ENCODE measurements around the gene CPLX1. TPM values are rescaled to one million over a fixed set of nuclear protein-coding genes. Genes with fewer than 3 reads are reported as not detected.

The CPLX1 gene
- total RNA-seq, 1 donor from 2014 or later, result 0.64 TPM

GRCh38 chr4:865121-865465, 39.2 kb upstream of the CPLX1 start:
- Mint-ChIP-seq H3K36me3 (ENCODE audit: low read depth) (peaks cover 58% of the 10 kb centered on the region), H3K4me1 (ENCODE audit: low read depth) (no peaks in the 10 kb centered on the region), H3K27ac (no peak overlapping the region), H3K4me3 (ENCODE audit: low read depth) (no peak overlapping the region), H3K9me3 (peaks cover 3% of the 10 kb centered on the region), H3K27me3 (ENCODE audit: low read depth) (no peaks in the 10 kb centered on the region)
- DNase-seq (ENCODE audit: low spot score), result no peak
- intact Hi-C loops (cut with micrococcal nuclease), result no loop called here

GRCh38 chr4:864456-865120, 38.7 kb upstream of the CPLX1 start:
- Mint-ChIP-seq H3K9me3 (no peaks in the 10 kb centered on the region), H3K36me3 (ENCODE audit: low read depth) (peaks cover 58% of the 10 kb centered on the region), H3K4me1 (ENCODE audit: low read depth) (no peaks in the 10 kb centered on the region), H3K4me3 (ENCODE audit: low read depth) (no peak overlapping the region), H3K27ac (no peak overlapping the region), H3K27me3 (ENCODE audit: low read depth) (no peaks in the 10 kb centered on the region)
- intact Hi-C loops (cut with micrococcal nuclease), result no loop called here
- DNase-seq (ENCODE audit: low spot score), result no peak

GRCh38 chr4:860561-860960, 34.6 kb upstream of the CPLX1 start:
- peaks cover 11% of the 10 kb centered on the region for H3K9me3 Mint-ChIP-seq
- H3K27me3 Mint-ChIP-seq (ENCODE audit: low read depth), result no peaks in the 10 kb centered on the region
- intact Hi-C loops (cut with micrococcal nuclease), result no loop called here
- H3K4me3 Mint-ChIP-seq (ENCODE audit: low read depth), result no peak overlapping the region
- no peak overlapping the region for H3K27ac Mint-ChIP-seq
- no peaks in the 10 kb centered on the region for H3K4me1 Mint-ChIP-seq (ENCODE audit: low read depth)
- peaks cover 75% of the 10 kb centered on the region for H3K36me3 Mint-ChIP-seq (ENCODE audit: low read depth)
- no peak for DNase-seq (ENCODE audit: low spot score)

GRCh38 chr4:859496-859895, 33.6 kb upstream of the CPLX1 start:
- Mint-ChIP-seq H3K4me3 (ENCODE audit: low read depth) (no peak overlapping the region), H3K36me3 (ENCODE audit: low read depth) (peaks cover 81% of the 10 kb centered on the region), H3K27ac (no peak overlapping the region), H3K27me3 (ENCODE audit: low read depth) (no peaks in the 10 kb centered on the region), H3K4me1 (ENCODE audit: low read depth) (no peaks in the 10 kb centered on the region), H3K9me3 (peaks cover 11% of the 10 kb centered on the region)
- DNase-seq (ENCODE audit: low spot score), result no peak
- intact Hi-C loops (cut with micrococcal nuclease), result no loop called here

GRCh38 chr4:858831-859451, 33.0 kb upstream of the CPLX1 start:
- H3K27ac Mint-ChIP-seq, result no peak overlapping the region
- no peak for DNase-seq (ENCODE audit: low spot score)
- no peak overlapping the region for H3K4me3 Mint-ChIP-seq (ENCODE audit: low read depth)

GRCh38 chr4:858041-858481, 32.1 kb upstream of the CPLX1 start:
- H3K4me3 Mint-ChIP-seq (ENCODE audit: low read depth), result no peak overlapping the region
- no peaks in the 10 kb centered on the region for H3K27me3 Mint-ChIP-seq (ENCODE audit: low read depth)
- H3K27ac Mint-ChIP-seq, result no peak overlapping the region
- no peaks in the 10 kb centered on the region for H3K4me1 Mint-ChIP-seq (ENCODE audit: low read depth)
- H3K36me3 Mint-ChIP-seq (ENCODE audit: low read depth), result peaks cover 82% of the 10 kb centered on the region
- no peak for DNase-seq (ENCODE audit: low spot score)
- intact Hi-C loops (cut with micrococcal nuclease), result no loop called here
- H3K9me3 Mint-ChIP-seq, result peaks cover 11% of the 10 kb centered on the region

More at GRCh38 chr4:858831-859451, 33.0 kb upstream of the CPLX1 start:
- Mint-ChIP-seq H3K36me3 (ENCODE audit: low read depth) (peaks cover 81% of the 10 kb centered on the region), H3K27me3 (ENCODE audit: low read depth) (no peaks in the 10 kb centered on the region), H3K9me3 (peaks cover 11% of the 10 kb centered on the region), H3K4me1 (ENCODE audit: low read depth) (no peaks in the 10 kb centered on the region)
- intact Hi-C loops (cut with micrococcal nuclease), result no loop called here

- intact Hi-C loops (cut with micrococcal nuclease), result no loop called here
- peaks cover 83% of the 10 kb centered on the region for H3K36me3 Mint-ChIP-seq (ENCODE audit: low read depth)
- H3K27ac Mint-ChIP-seq, result no peak overlapping the region
- H3K4me1 Mint-ChIP-seq (ENCODE audit: low read depth), result no peaks in the 10 kb centered on the region
- DNase-seq (ENCODE audit: low spot score), result no peak
- H3K27me3 Mint-ChIP-seq (ENCODE audit: low read depth), result no peaks in the 10 kb centered on the region
- no peak overlapping the region for H3K4me3 Mint-ChIP-seq (ENCODE audit: low read depth)
- peaks cover 11% of the 10 kb centered on the region for H3K9me3 Mint-ChIP-seq
Measured at GRCh38 chr4:857461-857860, 31.5 kb upstream of the CPLX1 start.

- Mint-ChIP-seq H3K4me3 (ENCODE audit: low read depth) (no peak overlapping the region), H3K36me3 (ENCODE audit: low read depth) (peaks cover 75% of the 10 kb centered on the region), H3K27ac (no peak overlapping the region), H3K27me3 (ENCODE audit: low read depth) (no peaks in the 10 kb centered on the region), H3K4me1 (ENCODE audit: low read depth) (no peaks in the 10 kb centered on the region), H3K9me3 (peaks cover 11% of the 10 kb centered on the region)
- no peak for DNase-seq (ENCODE audit: low spot score)
- intact Hi-C loops (cut with micrococcal nuclease), result no loop called here
Measured at GRCh38 chr4:856225-856901, 30.4 kb upstream of the CPLX1 start.

- Mint-ChIP-seq H3K36me3 (ENCODE audit: low read depth) (peaks cover 78% of the 10 kb centered on the region), H3K27ac (no peak overlapping the region), H3K4me3 (ENCODE audit: low read depth) (no peak overlapping the region), H3K27me3 (ENCODE audit: low read depth) (no peaks in the 10 kb centered on the region), H3K4me1 (ENCODE audit: low read depth) (no peaks in the 10 kb centered on the region), H3K9me3 (peaks cover 11% of the 10 kb centered on the region)
- intact Hi-C loops (cut with micrococcal nuclease), result no loop called here
- no peak for DNase-seq (ENCODE audit: low spot score)
Measured at GRCh38 chr4:855880-856224, 29.9 kb upstream of the CPLX1 start.

- H3K4me3 Mint-ChIP-seq (ENCODE audit: low read depth), result no peak overlapping the region
- no peaks in the 10 kb centered on the region for H3K27me3 Mint-ChIP-seq (ENCODE audit: low read depth)
- H3K9me3 Mint-ChIP-seq, result peaks cover 11% of the 10 kb centered on the region
- H3K4me1 Mint-ChIP-seq (ENCODE audit: low read depth), result no peaks in the 10 kb centered on the region
- intact Hi-C loops (cut with micrococcal nuclease), result no loop called here
- H3K27ac Mint-ChIP-seq, result no peak overlapping the region
- peaks cover 68% of the 10 kb centered on the region for H3K36me3 Mint-ChIP-seq (ENCODE audit: low read depth)
- DNase-seq (ENCODE audit: low spot score), result no peak
Measured at GRCh38 chr4:854356-854755, 28.4 kb upstream of the CPLX1 start.

GRCh38 chr4:853416-853781, 27.5 kb upstream of the CPLX1 start:
- peaks cover 11% of the 10 kb centered on the region for H3K9me3 Mint-ChIP-seq
- H3K4me3 Mint-ChIP-seq (ENCODE audit: low read depth), result no peak overlapping the region
- intact Hi-C loops (cut with micrococcal nuclease), result no loop called here
- peaks cover 67% of the 10 kb centered on the region for H3K36me3 Mint-ChIP-seq (ENCODE audit: low read depth)
- H3K27me3 Mint-ChIP-seq (ENCODE audit: low read depth), result no peaks in the 10 kb centered on the region
- no peak overlapping the region for H3K27ac Mint-ChIP-seq
- no peak for DNase-seq (ENCODE audit: low spot score)
- no peaks in the 10 kb centered on the region for H3K4me1 Mint-ChIP-seq (ENCODE audit: low read depth)

- Mint-ChIP-seq H3K27me3 (ENCODE audit: low read depth) (no peaks in the 10 kb centered on the region), H3K9me3 (peaks cover 7% of the 10 kb centered on the region), H3K27ac (no peak overlapping the region), H3K4me1 (ENCODE audit: low read depth) (no peaks in the 10 kb centered on the region), H3K4me3 (ENCODE audit: low read depth) (no peak overlapping the region), H3K36me3 (ENCODE audit: low read depth) (peaks cover 62% of the 10 kb centered on the region)
- DNase-seq (ENCODE audit: low spot score), result no peak
- intact Hi-C loops (cut with micrococcal nuclease), result no loop called here
Measured at GRCh38 chr4:851701-852430, 25.9 kb upstream of the CPLX1 start.
